ENCODE results near the gene PDLIM1.

PDLIM1 gene

GRCh38 chr10:95329296-95329695 lies 38.5 kb upstream of the PDLIM1 start:
- no peak for TF ChIP-seq CTCF (IDR thresholded peaks at IDR 0.05; ENCODE audit: insufficient read depth, low read length, poor library complexity, severe bottlenecking)
- DNase-seq (ENCODE audit: extremely low read depth, insufficient read length) = no peak
- Histone ChIP-seq H3K27me3 (replicated peaks; ENCODE audit: control insufficient read depth, insufficient read depth, low read length) (no peaks in the 10 kb centered on the region), H3K4me3 (replicated peaks; ENCODE audit: low read depth, low read length) (no peak overlapping the region), H3K36me3 (ENCODE audit: control insufficient read depth, insufficient read depth, low read length) (no peaks in the 10 kb centered on the region)

GRCh38 chr10:95328013-95328412 lies 37.2 kb upstream of the PDLIM1 start:
- no peak overlapping the region for H3K4me3 ChIP-seq (replicated peaks; ENCODE audit: low read depth, low read length)
- H3K27me3 ChIP-seq (replicated peaks; ENCODE audit: control insufficient read depth, insufficient read depth, low read length) = no peaks in the 10 kb centered on the region
- DNase-seq (ENCODE audit: extremely low read depth, insufficient read length) = no peak
- no peaks in the 10 kb centered on the region for H3K36me3 ChIP-seq (ENCODE audit: control insufficient read depth, insufficient read depth, low read length)
- TF ChIP-seq CTCF (IDR thresholded peaks at IDR 0.05; ENCODE audit: insufficient read depth, low read length, poor library complexity, severe bottlenecking) = no peak

GRCh38 chr10:95327367-95327766 lies 36.6 kb upstream of the PDLIM1 start:
- no peaks in the 10 kb centered on the region for H3K27me3 ChIP-seq (replicated peaks; ENCODE audit: control insufficient read depth, insufficient read depth, low read length)
- TF ChIP-seq CTCF (IDR thresholded peaks at IDR 0.05; ENCODE audit: insufficient read depth, low read length, poor library complexity, severe bottlenecking) = no peak
- DNase-seq (ENCODE audit: extremely low read depth, insufficient read length) = no peak

GRCh38 chr10:95326396-95326795 lies 35.6 kb upstream of the PDLIM1 start:
- no peaks in the 10 kb centered on the region for H3K36me3 ChIP-seq (ENCODE audit: control insufficient read depth, insufficient read depth, low read length)
- TF ChIP-seq CTCF (IDR thresholded peaks at IDR 0.05; ENCODE audit: insufficient read depth, low read length, poor library complexity, severe bottlenecking) = no peak
- H3K4me3 ChIP-seq (replicated peaks; ENCODE audit: low read depth, low read length) = no peak overlapping the region
- H3K27me3 ChIP-seq (replicated peaks; ENCODE audit: control insufficient read depth, insufficient read depth, low read length) = no peaks in the 10 kb centered on the region
- DNase-seq (ENCODE audit: extremely low read depth, insufficient read length) = no peak

More at GRCh38 chr10:95327367-95327766, 36.6 kb upstream of the PDLIM1 start:
- H3K4me3 ChIP-seq (replicated peaks; ENCODE audit: low read depth, low read length) = no peak overlapping the region
- no peaks in the 10 kb centered on the region for H3K36me3 ChIP-seq (ENCODE audit: control insufficient read depth, insufficient read depth, low read length)

GRCh38 chr10:95325863-95326262 lies 35.1 kb upstream of the PDLIM1 start:
- Histone ChIP-seq H3K36me3 (ENCODE audit: control insufficient read depth, insufficient read depth, low read length) (no peaks in the 10 kb centered on the region), H3K27me3 (replicated peaks; ENCODE audit: control insufficient read depth, insufficient read depth, low read length) (no peaks in the 10 kb centered on the region), H3K4me3 (replicated peaks; ENCODE audit: low read depth, low read length) (no peak overlapping the region)
- DNase-seq (ENCODE audit: extremely low read depth, insufficient read length) = no peak
- no peak for TF ChIP-seq CTCF (IDR thresholded peaks at IDR 0.05; ENCODE audit: insufficient read depth, low read length, poor library complexity, severe bottlenecking)
